Activated naive CD4-positive, alpha-beta T cell treated with anti-CD3 and anti-CD28 coated beads, Interleukin-2, amount 50 U/mL, for 72 hours (primary cell): ENCODE data around the gene TBX3. TPM values are rescaled to one million over a fixed set of nuclear protein-coding genes. Genes with fewer than 3 reads are reported as not detected.

Experiments
- ATAC-seq, 2 donors: fragments of 150-1000 bp; cut with Tn5 transposase; 2 replicates each; pipeline ENCODE4 v1.10.0; 2021; ENCODE audit warnings: mild to moderate bottlenecking in 2 of 2, moderate library complexity in 2 of 2
- DNase-seq, 2 donors: peaks; one replicate each; pipeline ENCODE4 v3.0.0; 2021 to 2022; ENCODE audit warnings: low spot score in 2 of 2
- H3K27ac Mint-ChIP-seq, 2 donors: one replicate each; pipeline ENCODE4 v1.8.0; 2022; ENCODE audit warnings: mild to moderate bottlenecking in 2 of 2, mixed read lengths in 2 of 2
- H3K36me3 Mint-ChIP-seq, 2 donors: one replicate each; pipeline ENCODE4 v1.8.0; 2022; ENCODE audit warnings: mixed read lengths in 2 of 2
- H3K9me3 Mint-ChIP-seq, 2 donors: one replicate each; pipeline ENCODE4 v1.8.0; 2022; ENCODE audit warnings: mixed read lengths in 2 of 2
- total RNA-seq, 2 donors: library from RNA; stranded (reverse); gene quantifications; one replicate each; pipeline ENCODE4 v1.2.3, GENCODE V29; 2022

Gene TBX3
- total RNA-seq, 2 donors from 2014 or later = not detected

- no peak for ATAC-seq
- no peak for DNase-seq
- no peaks in the 10 kb centered on the region for H3K9me3 Mint-ChIP-seq
- peaks cover 0 to 14% of the 10 kb centered on the region in 2 donors for H3K36me3 Mint-ChIP-seq
- H3K27ac Mint-ChIP-seq = peak overlapping the region in 1 of 2 donors; percentile 81
Measured at GRCh38 chr12:114667669-114668150, 16.3 kb downstream of the TBX3 start.

- peak overlapping the region in 1 of 2 donors; percentile 77 for H3K27ac Mint-ChIP-seq
- H3K9me3 Mint-ChIP-seq = no peaks in the 10 kb centered on the region
- no peak for DNase-seq
- H3K36me3 Mint-ChIP-seq = peaks cover 0 to 14% of the 10 kb centered on the region in 2 donors
- no peak for ATAC-seq
Measured at GRCh38 chr12:114666746-114667668, 17.0 kb downstream of the TBX3 start.

GRCh38 chr12:114665411-114666260, 18.3 kb downstream of the TBX3 start:
- DNase-seq (no peak), ATAC-seq (no peak)
- no peak overlapping the region for H3K27ac Mint-ChIP-seq
- no peaks in the 10 kb centered on the region for H3K9me3 Mint-ChIP-seq
- H3K36me3 Mint-ChIP-seq = peaks cover 0 to 14% of the 10 kb centered on the region in 2 donors

- Mint-ChIP-seq H3K27ac (no peak overlapping the region), H3K9me3 (no peaks in the 10 kb centered on the region), H3K36me3 (peaks cover 0 to 14% of the 10 kb centered on the region in 2 donors)
- no peak for DNase-seq
- no peak for ATAC-seq
Measured at GRCh38 chr12:114664651-114665320, 19.2 kb downstream of the TBX3 start.

- no peaks in the 10 kb centered on the region for H3K9me3 Mint-ChIP-seq
- DNase-seq (peak; percentile 57 to 64), ATAC-seq (no peak)
- no peak overlapping the region for H3K27ac Mint-ChIP-seq
- H3K36me3 Mint-ChIP-seq = peaks cover 0 to 11% of the 10 kb centered on the region in 2 donors
Measured at GRCh38 chr12:114662512-114663177, 21.3 kb downstream of the TBX3 start.

GRCh38 chr12:114661245-114661644, 22.7 kb downstream of the TBX3 start:
- Mint-ChIP-seq H3K36me3 (no peaks in the 10 kb centered on the region), H3K27ac (no peak overlapping the region), H3K9me3 (no peaks in the 10 kb centered on the region)
- ATAC-seq (no peak), DNase-seq (no peak)

- Mint-ChIP-seq H3K9me3 (no peaks in the 10 kb centered on the region), H3K27ac (no peak overlapping the region), H3K36me3 (no peaks in the 10 kb centered on the region)
- DNase-seq = no peak
- ATAC-seq = no peak
Measured at GRCh38 chr12:114659084-114659483, 24.9 kb downstream of the TBX3 start.

GRCh38 chr12:114658002-114658441, 26.0 kb downstream of the TBX3 start:
- ATAC-seq (no peak), DNase-seq (no peak)
- no peak overlapping the region for H3K27ac Mint-ChIP-seq
- H3K9me3 Mint-ChIP-seq = peaks cover 0 to under 1% of the 10 kb centered on the region in 2 donors
- no peaks in the 10 kb centered on the region for H3K36me3 Mint-ChIP-seq

GRCh38 chr12:114657597-114657920, 26.4 kb downstream of the TBX3 start:
- DNase-seq = no peak
- Mint-ChIP-seq H3K36me3 (no peaks in the 10 kb centered on the region), H3K9me3 (peaks cover 0 to 4% of the 10 kb centered on the region in 2 donors), H3K27ac (no peak overlapping the region)
- ATAC-seq = no peak

- ATAC-seq (no peak), DNase-seq (no peak)
- Mint-ChIP-seq H3K27ac (peak overlapping the region in 1 of 2 donors; percentile 60), H3K9me3 (peaks cover 0 to 4% of the 10 kb centered on the region in 2 donors), H3K36me3 (no peaks in the 10 kb centered on the region)
Measured at GRCh38 chr12:114656906-114657596, 26.9 kb downstream of the TBX3 start.

GRCh38 chr12:114655934-114656749, 27.8 kb downstream of the TBX3 start:
- no peaks in the 10 kb centered on the region for H3K36me3 Mint-ChIP-seq
- ATAC-seq (no peak), DNase-seq (no peak)
- peaks cover 0 to 4% of the 10 kb centered on the region in 2 donors for H3K9me3 Mint-ChIP-seq
- H3K27ac Mint-ChIP-seq = no peak overlapping the region

GRCh38 chr12:114649585-114649984, 34.4 kb downstream of the TBX3 start:
- ATAC-seq (no peak), DNase-seq (no peak)
- Mint-ChIP-seq H3K9me3 (peaks cover 0 to 4% of the 10 kb centered on the region in 2 donors), H3K27ac (no peak overlapping the region), H3K36me3 (no peaks in the 10 kb centered on the region)

GRCh38 chr12:114648711-114649110, 35.3 kb downstream of the TBX3 start:
- Mint-ChIP-seq H3K9me3 (peaks cover 0 to 4% of the 10 kb centered on the region in 2 donors), H3K36me3 (no peaks in the 10 kb centered on the region)
- no peak for ATAC-seq

GRCh38 chr12:114638790-114639435, 45.1 kb downstream of the TBX3 start:
- Mint-ChIP-seq H3K36me3 (no peaks in the 10 kb centered on the region), H3K9me3 (no peaks in the 10 kb centered on the region), H3K27ac (no peak overlapping the region)
- DNase-seq = no peak
- no peak for ATAC-seq

More at GRCh38 chr12:114648711-114649110, 35.3 kb downstream of the TBX3 start:
- no peak overlapping the region for H3K27ac Mint-ChIP-seq
- DNase-seq = no peak
